NCI-H128 (cell line): ENCODE results near the gene ZNF211.

Experiments used
- DNase-seq: peaks from one replicate; lab custom pipeline; 2025; ENCODE audit not compliant: unreplicated experiment; lab: John Stamatoyannopoulos, UW

The ZNF211 gene

DNA sequence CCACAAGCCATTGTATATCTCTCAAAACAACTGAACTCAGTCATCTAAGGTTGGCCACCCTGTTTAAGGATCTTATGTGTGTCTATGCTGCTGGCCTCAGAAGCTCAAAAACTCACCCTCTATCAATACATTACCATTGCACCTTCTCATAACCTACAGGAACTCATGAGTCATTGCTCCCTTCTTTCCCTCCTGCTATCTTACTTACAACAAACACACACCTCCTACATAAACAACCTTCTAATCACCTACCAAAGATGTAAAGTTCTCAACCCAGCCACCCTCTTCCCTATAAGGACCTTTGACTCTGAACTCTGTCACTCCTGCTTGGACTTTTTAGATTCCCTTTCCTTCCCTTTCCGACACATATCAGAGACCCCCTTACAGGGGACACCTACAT lies 22.5 kb downstream of the ZNF211 start:
- no peak for DNase-seq

DNA sequence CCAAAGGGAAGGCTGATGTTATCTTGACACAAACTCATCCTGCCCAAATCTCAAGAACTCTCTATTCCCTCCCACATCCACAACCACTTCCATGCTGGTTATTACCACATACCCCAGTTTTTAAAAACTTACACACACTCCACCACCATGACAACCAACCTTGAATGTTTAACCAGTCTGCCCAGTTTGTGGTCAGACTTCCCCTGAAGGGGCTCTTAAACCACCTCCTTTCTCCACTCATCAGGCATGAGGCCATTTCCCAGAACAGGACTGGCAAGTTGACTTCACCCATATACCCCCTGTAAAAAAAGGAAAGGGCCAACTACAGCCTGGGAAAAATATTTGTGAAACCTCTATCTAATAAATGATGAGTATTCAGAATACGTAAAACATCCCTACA lies 23.4 kb downstream of the ZNF211 start:
- no peak for DNase-seq

DNA sequence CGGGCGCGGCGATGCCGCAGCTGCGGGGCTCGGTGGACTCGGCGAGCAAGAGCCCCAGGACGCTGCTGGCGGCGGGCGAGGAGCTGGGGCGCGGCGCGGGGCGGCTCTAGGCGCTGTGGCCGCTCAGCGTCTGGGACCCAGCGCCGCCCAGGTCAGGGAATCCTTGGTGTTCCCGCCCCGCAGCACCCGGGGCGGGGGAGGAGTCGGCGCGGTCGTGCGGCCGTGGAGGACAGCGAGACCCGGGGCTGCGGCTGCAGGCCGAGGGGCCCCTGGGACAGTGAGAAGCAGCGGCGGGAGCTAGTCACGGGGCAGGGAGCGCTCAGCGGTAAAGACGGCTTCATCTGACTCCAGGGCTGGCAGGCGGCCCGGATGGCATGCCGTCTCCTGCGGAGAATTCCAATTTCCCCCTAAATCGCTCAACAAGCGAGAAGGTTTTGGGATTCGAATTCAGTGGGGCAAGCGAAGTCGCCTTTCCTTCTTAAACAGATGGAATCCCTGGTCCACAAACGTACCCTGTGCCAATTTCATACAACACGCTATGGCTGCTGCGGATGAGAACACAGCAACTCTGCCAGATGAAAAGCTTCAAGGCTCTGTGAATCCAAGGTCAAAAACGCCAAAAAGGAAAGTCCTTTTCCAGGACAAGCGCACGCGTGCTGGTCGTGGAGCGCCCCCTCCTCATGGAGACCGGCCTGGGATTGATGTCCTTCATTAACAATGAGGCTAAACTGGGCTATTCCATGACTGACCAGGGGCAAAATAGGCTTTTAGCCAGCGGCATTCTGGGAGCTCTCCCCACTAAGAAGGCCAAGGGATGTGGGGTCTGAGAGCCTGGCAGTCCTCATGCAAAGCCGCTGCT lies 31.5 kb downstream of the ZNF211 start:
- peak; percentile 32 for DNase-seq

DNA sequence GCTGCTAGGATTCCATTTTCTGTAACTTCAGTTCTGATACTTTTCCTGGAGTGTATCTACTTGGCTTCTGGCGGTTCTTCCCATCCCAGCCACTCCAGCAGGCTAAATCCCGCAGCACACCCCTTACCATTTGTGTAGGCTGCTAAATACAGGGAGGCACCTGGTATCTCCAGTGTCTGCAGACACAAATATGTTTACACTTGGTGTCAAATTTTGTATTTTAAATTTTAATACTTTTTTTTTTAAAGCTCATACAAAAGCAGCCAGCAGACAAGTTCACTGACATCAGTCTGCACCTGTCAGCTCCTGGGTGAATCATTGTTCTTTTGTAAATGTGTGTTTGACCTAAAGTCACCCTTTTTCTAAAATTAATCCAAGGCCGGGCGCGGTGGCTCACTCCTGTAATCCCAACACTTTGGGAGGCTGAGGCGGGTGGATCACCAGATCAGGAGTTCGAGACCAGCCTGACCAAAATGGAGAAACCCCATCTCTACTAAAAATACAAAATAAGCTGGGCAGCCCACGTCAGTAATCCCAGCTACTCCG lies 32.4 kb downstream of the ZNF211 start:
- no peak for DNase-seq

DNA sequence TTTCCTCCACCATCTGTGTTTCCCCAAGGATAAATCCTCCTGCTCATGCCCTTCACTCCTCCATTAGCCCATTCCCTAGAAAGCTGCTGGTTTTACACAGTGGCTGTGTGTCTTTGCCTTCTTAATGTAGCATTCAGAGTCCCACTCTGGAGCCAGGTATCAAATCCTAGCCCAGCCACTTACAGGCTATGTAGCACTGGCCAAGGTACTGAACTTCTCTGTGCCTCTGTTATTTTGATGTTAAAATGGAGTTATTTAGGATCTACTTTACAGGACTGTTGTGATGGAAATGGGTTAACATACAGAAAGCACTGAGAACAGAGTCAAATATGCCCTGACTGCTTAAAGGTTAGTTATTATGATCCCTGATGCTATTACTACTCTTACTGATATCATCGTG lies 34.3 kb downstream of the ZNF211 start:
- DNase-seq, result no peak

DNA sequence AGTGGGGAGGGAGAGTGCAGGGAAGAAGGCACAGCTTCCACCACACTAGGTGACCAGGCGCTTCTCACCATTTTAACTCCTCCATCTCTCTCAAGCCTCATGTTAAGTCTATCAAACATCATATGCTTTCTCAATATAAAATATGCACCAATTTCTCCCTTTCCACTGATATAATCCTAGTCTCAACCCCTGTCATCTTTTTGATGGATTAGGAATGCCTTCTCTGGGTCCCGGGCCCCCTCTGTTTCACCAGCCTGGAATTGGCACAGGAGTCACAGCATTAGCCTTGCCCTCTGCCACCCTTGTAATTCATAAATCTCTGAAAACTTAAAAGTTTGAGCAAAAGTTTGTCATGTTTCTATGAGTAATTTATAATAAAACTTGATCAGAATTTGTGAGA lies 35.7 kb downstream of the ZNF211 start, which contains the start of gene ZSCAN4:
TSS of gene ZSCAN4 (plus strand) at position 301 of the 400 bp plus-strand sequence. CDS start 7,211 bp downstream, outside the sequence.
- no peak for DNase-seq

DNA sequence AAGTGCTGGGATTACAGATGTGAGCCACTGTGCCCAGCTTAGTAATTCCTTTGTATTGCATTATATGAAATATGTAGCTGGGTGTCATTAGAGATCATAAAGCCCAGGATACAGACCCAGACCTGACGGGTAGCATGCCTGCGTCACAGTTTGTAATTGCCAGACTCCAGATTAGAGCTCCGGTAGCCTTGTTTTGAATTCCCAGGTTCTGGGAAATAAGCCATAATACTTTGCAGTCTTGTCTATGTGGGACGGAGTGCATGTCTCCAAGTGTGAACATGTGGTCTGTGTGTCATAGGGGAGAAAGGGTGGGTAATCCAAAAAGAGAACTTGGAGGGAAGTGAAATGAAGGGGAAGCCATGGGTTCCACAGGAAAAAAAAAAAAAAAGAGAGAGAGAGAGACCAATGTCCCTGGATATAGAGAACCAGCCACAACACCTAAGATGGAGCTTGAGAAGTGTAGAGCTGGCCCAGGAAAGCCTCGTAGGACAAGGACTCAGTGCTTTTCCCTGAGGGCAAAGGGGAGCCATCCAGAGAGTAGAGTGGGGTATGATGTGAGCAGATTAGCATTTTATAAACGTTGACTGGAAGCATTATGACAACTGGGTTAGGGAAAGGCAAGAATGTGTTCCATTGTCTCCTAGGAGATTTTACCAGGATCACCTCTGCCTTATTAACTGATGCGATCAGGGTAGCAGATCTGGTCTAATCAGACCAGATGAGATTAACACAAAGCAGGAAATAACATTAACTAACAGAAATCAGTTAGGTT lies 38.3 kb downstream of the ZNF211 start:
- DNase-seq, result no peak

DNA sequence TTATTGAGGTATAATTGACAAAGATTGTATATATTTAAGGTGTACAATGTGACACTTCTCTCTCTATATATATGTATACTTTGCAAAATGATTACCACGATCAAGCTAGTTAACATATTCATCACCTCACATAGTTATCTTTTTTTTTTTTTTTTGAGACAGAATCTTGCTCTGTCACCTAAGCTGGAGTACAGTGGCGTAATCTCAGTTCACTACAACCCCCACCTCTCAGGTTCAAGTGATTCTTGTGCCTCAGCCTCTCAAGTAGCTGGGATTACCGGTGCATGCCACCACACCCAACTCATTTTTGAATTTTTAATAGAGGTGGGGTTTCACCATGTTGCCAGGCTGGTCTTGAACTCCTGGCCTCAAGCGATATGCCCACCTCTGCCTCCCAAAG lies 39.5 kb downstream of the ZNF211 start:
- DNase-seq, result no peak

DNA sequence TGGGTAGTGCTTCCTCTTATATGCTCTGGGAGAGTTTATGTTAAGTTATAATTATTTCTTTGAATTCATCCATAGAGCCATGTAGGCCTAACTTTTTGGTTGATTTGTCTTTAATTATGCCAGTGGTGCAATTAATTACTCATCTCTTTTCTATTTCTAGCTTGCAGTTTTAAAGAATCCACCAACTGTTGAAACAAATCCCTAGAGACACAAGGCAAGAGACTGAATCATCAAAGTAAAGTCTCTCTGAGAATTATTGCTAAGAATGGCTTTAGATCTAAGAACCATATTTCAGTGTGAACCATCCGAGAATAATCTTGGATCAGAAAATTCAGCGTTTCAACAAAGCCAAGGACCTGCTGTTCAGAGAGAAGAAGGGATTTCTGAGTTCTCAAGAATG lies 42.9 kb downstream of the ZNF211 start:
- DNase-seq, result no peak

DNA sequence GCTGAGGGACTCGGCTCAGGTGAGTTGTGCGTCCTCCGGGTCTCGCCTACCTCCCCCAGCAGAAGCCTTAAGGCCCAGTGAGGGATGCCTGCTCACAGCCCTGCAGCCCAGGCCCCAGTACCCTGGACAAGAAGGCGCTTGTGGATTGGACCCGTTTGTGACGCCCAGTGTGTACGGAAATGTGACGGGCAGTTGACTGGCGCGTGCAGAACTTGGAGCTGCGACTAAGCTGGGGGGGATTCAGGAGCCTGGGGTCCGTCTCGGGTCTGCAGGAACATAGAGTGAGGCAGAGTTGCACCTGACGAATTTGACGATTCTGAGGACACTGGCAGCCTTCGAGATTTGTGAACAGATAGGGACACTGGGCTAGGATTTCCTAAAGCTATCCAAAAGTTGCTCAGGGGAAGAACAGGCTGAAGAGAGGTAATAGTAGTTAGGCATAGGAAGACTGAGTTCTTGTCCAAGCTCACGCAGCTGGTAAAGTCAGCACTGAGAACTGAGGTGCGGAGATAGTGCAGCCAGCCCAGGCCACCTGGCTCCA lies 49.3 kb downstream of the ZNF211 start:
- DNase-seq, result no peak

DNA sequence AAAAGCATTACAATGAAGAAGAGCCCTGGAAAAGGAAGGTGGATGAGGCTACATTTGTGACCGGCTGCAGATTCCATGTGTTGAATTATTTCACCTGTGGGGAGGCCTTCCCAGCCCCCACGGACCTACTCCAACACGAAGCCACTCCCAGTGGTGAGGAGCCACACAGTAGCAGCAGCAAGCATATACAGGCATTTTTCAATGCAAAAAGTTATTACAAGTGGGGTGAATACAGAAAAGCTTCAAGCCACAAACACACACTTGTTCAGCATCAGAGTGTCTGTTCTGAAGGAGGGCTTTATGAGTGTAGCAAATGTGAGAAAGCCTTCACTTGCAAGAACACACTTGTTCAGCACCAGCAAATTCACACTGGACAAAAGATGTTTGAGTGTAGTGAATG lies 53.8 kb downstream of the ZNF211 start:
- no peak for DNase-seq

DNA sequence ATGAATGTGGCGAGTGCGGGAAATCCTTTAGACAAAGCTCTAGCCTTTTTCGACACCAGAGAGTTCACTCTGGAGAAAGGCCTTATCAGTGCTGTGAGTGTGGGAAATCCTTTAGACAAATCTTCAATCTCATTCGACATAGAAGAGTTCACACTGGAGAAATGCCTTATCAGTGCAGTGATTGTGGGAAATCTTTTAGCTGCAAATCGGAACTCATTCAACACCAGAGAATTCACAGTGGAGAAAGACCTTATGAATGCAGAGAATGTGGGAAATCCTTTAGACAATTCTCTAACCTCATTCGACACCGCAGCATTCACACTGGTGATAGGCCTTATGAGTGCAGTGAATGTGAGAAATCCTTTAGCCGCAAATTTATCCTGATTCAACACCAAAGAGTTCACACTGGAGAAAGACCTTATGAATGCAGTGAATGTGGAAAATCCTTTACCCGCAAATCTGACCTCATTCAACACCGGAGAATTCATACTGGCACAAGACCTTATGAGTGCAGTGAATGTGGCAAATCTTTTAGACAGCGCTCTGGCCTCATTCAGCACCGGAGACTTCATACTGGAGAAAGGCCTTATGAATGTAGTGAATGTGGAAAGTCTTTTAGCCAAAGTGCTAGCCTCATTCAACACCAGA lies 54.5 kb downstream of the ZNF211 start:
- DNase-seq, result no peak

DNA sequence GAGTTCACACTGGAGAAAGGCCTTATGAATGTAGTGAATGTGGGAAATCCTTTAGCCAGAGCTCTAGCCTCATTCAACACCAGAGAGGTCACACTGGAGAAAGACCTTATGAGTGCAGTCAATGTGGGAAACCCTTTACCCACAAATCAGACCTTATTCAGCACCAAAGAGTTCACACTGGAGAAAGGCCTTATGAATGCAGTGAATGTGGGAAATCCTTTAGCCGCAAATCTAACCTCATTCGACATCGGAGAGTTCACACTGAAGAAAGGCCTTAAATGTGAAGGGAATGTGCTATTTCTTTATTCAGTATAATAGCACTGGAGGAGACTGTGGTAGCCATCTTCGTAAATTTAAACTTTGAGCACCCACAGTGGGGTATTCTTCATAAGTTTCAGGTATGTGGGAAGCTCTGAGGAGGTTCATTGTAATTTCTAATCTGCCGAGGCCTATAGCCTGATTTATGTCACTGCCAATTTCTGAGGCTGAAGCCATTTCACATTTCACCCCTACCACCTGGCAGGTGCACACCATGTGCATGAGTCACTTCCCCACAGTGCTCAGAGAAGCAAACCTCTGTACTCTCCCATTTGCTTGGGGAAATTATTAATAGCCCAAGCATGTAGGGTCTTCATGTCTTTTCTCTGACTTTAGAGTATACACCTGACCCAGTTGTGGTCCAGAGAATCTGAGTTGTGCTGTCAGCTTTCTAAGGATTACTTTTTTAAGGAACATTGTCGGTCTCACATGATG lies 55.2 kb downstream of the ZNF211 start:
- no peak for DNase-seq

DNA sequence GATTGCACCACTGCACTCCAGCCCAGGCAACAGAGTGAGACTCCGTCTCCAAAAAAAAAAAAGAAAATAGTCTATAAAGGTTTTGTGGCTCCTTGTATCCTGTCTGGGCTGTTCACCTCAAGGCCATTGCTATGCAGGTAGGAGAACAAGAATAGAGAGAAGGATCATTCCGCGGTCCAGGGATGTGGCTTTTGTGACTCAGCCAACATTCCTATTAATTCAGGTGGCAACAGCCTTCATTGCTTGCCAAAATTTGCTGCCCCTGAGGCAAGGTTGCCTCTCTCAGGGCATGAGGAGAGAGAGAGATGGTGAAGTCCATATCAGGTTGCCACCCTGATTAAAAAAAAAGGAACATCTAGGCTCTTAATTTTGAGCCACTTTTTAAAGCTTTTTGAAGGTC lies 56.8 kb downstream of the ZNF211 start:
- no peak for DNase-seq
